GM23338 (cell line): ENCODE results near the gene AANAT. TPM values are rescaled to one million over a fixed set of nuclear protein-coding genes. Genes with fewer than 3 reads are reported as not detected.

Experiments used
- ATAC-seq: fragments of 200-7000 bp; cut with Tn5 transposase; 3 replicates; pipeline ENCODE4 v1.9.1; 2020
- DNase-seq: peaks from one replicate; pipeline ENCODE4 v3.0.0-alpha.2; 2015; ENCODE audit warnings: low spot score
- H2AFZ ChIP-seq: fragments of 200-600 bp; sonication (generic); 2 replicates; pipeline ENCODE4 v1.8.0; 2016; ENCODE audit warnings: antibody characterized with exemption, mild to moderate bottlenecking, moderate library complexity
- H3F3A ChIP-seq: fragments of 200-600 bp; sonication (generic); replicated peaks from 2 replicates; pipeline ENCODE4 v1.8.0; 2017; ENCODE audit warnings: antibody characterized with exemption, mixed run types, low read depth
- H3K27ac ChIP-seq: fragments of 200-600 bp; sonication (generic); 2 replicates; pipeline ENCODE4 v1.6.1; 2016; ENCODE audit warnings: low read depth
- H3K27me3 ChIP-seq: fragments of 200-600 bp; sonication (generic); 2 replicates; pipeline ENCODE4 v1.8.0; 2016; ENCODE audit warnings: mild to moderate bottlenecking, mixed run types, moderate library complexity; ENCODE audit not compliant: insufficient read depth
- H3K36me3 ChIP-seq: fragments of 200-600 bp; sonication (generic); 2 replicates; pipeline ENCODE4 v1.8.0; 2016; ENCODE audit warnings: mild to moderate bottlenecking; ENCODE audit not compliant: insufficient read depth
- H3K4me1 ChIP-seq: fragments of 200-600 bp; sonication (generic); 2 replicates; pipeline ENCODE4 v1.8.0; 2016; ENCODE audit warnings: mild to moderate bottlenecking, moderate library complexity; ENCODE audit not compliant: insufficient read depth
- H3K4me2 ChIP-seq: fragments of 200-600 bp; sonication (generic); 2 replicates; pipeline ENCODE4 v1.7.1; 2017; ENCODE audit warnings: mixed run types
- H3K4me3 ChIP-seq: fragments of 200-600 bp; sonication (generic); 2 replicates; pipeline ENCODE4 v1.6.1; 2016; ENCODE audit warnings: mixed run types
- H3K79me2 ChIP-seq: fragments of 200-600 bp; sonication (generic); replicated peaks from 2 replicates; pipeline ENCODE4 v1.8.0; 2017; ENCODE audit warnings: mild to moderate bottlenecking; ENCODE audit not compliant: insufficient read depth
- H3K9me2 ChIP-seq: fragments of 200-600 bp; sonication (generic); 2 replicates; pipeline ENCODE4 v1.8.0; 2017; ENCODE audit not compliant: insufficient read depth
- H4K20me1 ChIP-seq: fragments of 200-600 bp; sonication (generic); replicated peaks from 2 replicates; pipeline ENCODE4 v1.8.0; 2017; ENCODE audit warnings: mild to moderate bottlenecking; ENCODE audit not compliant: insufficient read depth
- H3K27ac Mint-ChIP-seq: 2 replicates; pipeline ENCODE4 v1.8.0; 2020; ENCODE audit warnings: inconsistent platforms, mild to moderate bottlenecking, moderate library complexity, mixed read lengths
- H3K27me3 Mint-ChIP-seq: 3 replicates; pipeline ENCODE4 v1.8.0; 2022; ENCODE audit warnings: low read depth, mild to moderate bottlenecking, moderate library complexity, mixed read lengths, inconsistent platforms; ENCODE audit not compliant: insufficient read depth, poor library complexity
- H3K36me3 Mint-ChIP-seq: 3 replicates; pipeline ENCODE4 v1.8.0; 2021; ENCODE audit warnings: low read depth, mild to moderate bottlenecking, inconsistent platforms, moderate library complexity, mixed read lengths
- H3K4me1 Mint-ChIP-seq: 3 replicates; pipeline ENCODE4 v1.8.0; 2020; ENCODE audit warnings: mild to moderate bottlenecking, inconsistent platforms, mixed read lengths
- H3K4me3 Mint-ChIP-seq: 3 replicates; pipeline ENCODE4 v1.8.0; 2021; ENCODE audit warnings: moderate library complexity, mild to moderate bottlenecking, inconsistent platforms, mixed read lengths
- H3K9me3 Mint-ChIP-seq: 3 replicates; pipeline ENCODE4 v1.8.0; 2020; ENCODE audit warnings: moderate library complexity, mild to moderate bottlenecking, inconsistent platforms, mixed read lengths
- CREB1 ChIP-seq: fragments of 250-450 bp; sonication (Bioruptor Pico); IDR thresholded peaks from 2 replicates; pipeline ENCODE4 v1.5.0; 2020; ENCODE audit warnings: low read depth, mild to moderate bottlenecking, moderate library complexity
- EZH2phosphoT487 ChIP-seq: fragments of 200-600 bp; sonication (generic); IDR thresholded peaks from one replicate; pipeline ENCODE4 v1.8.1; 2018; ENCODE audit warnings: antibody characterized with exemption; ENCODE audit not compliant: unreplicated experiment
- JUNB ChIP-seq: IDR thresholded peaks from one replicate; pipeline ENCODE4 v1.6.1; 2016; ENCODE audit warnings: antibody characterized with exemption; ENCODE audit not compliant: unreplicated experiment
- NANOG ChIP-seq: IDR thresholded peaks from 2 replicates; pipeline ENCODE4 v1.6.1; 2016; ENCODE audit warnings: antibody characterized with exemption, borderline replicate concordance
- POLR2AphosphoS5 ChIP-seq: IDR thresholded peaks from 2 replicates; pipeline ENCODE4 v1.6.1; 2016; ENCODE audit warnings: antibody characterized with exemption, low read depth
- ZNF331 ChIP-seq: fragments of 250-450 bp; sonication (Bioruptor Pico); IDR thresholded peaks from 2 replicates; pipeline ENCODE4 v1.5.0; 2020; ENCODE audit warnings: low read depth, mild to moderate bottlenecking, moderate library complexity
- ZNF462 ChIP-seq: fragments of 250-450 bp; sonication (Bioruptor Pico); IDR thresholded peaks from 2 replicates; pipeline ENCODE4 v1.5.0; 2020; ENCODE audit warnings: mild to moderate bottlenecking, moderate library complexity
- polyA plus RNA-seq: library from polyadenylated mRNA; unstranded; fragments of >200 nt; fragmentation: Nextera tagmentation; extraction: Ambion mirVana; gene quantifications from 2 replicates; pipeline ENCODE4 v1.2.1, GENCODE V29; 2016
- total RNA-seq: library from RNA; depleted of rRNA; stranded (reverse); fragments of >200 nt; shearing (Covaris generic); gene quantifications from 2 replicates; pipeline ENCODE4 v1.2.3, GENCODE V29; 2014
- TF ChIP-seq, protein P1 (sequence below): IDR thresholded peaks from 2 replicates; pipeline ENCODE4 v1.6.1; 2016; ENCODE audit warnings: antibody characterized with exemption
- TF ChIP-seq, protein P2 (sequence below), 2 experiments: fragments of 200-600 bp in 1 of 2; sonication (generic) in 1 of 2; conservative IDR thresholded peaks; 2 replicates each; pipeline versions ENCODE4 v1.5.1 to v1.6.1; 2016 to 2017; ENCODE audit warnings: antibody characterized with exemption in 2 of 2, low read depth in 2 of 2, mild to moderate bottlenecking in 2 of 2, moderate library complexity in 1 of 2

The AANAT gene
- total and polyA plus RNA-seq, 2 experiments from 2014 or later, result 0.28 to 1.0 TPM

DNA sequence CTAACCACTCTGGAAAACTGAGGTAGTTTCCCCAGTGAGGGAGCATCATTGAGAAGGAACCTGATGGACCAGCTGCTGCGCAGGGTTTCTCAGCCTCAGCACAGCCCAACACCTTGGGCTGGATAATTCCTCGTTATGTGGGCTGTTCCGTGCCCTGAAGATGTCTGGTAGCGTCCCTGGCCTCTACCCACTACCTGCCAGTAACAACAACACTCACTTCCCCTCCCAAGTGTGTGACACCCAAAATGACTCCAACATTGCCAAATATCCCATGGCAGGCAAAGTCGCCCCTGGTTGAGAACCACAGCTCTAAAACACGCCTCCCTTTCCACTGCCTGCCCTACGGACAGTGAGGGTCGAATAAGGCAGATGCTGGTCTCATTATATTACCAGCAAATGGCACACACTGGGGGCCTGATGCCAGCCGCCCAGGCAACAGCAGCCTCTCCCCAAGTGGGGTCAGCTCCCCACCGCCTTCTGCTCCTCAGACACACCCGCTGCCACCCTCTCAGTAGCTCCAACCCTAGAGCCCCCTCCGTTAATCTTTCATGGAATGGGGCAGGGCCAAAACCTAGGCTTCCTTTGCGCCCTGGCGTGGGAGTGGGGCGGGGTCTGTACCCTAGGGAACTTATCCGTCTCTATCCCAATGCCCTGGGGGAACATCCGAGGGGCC is 32.8 kb downstream of the AANAT start:
- H3K36me3 ChIP-seq, result no peaks in the 10 kb centered on the region
- peaks cover 3% of the 10 kb centered on the region; the same call in 1 of the 2 replicates for H3K79me2 ChIP-seq
- H2AFZ ChIP-seq, result no peak overlapping the region
- 0 out of 2 replicates have a peak, but pooled peaks cover 3% of the 10 kb centered on the region for H3F3A ChIP-seq
- DNase-seq (no peak), ATAC-seq (peak; percentile 2; the same call in 2 of the 3 replicates)
- Mint-ChIP-seq H3K9me3 (no peaks in the 10 kb centered on the region), H3K27me3 (peaks cover 22% of the 10 kb centered on the region), H3K36me3 (no peaks in the 10 kb centered on the region), H3K4me1 (peaks cover 54% of the 10 kb centered on the region), H3K4me3 (peak overlapping the region; percentile 80), H3K27ac (no peak overlapping the region)
- no peaks in the 10 kb centered on the region for H3K9me2 ChIP-seq
- H3K4me2 ChIP-seq, result peak overlapping the region; percentile 94
- H3K27ac ChIP-seq, result no peak overlapping the region
- no peaks in the 10 kb centered on the region; the same call in 1 of the 2 replicates for H4K20me1 ChIP-seq
- H3K27me3 ChIP-seq, result peaks cover 4% of the 10 kb centered on the region; the same call in 1 of the 2 replicates
- TF ChIP-seq, protein P1, sequence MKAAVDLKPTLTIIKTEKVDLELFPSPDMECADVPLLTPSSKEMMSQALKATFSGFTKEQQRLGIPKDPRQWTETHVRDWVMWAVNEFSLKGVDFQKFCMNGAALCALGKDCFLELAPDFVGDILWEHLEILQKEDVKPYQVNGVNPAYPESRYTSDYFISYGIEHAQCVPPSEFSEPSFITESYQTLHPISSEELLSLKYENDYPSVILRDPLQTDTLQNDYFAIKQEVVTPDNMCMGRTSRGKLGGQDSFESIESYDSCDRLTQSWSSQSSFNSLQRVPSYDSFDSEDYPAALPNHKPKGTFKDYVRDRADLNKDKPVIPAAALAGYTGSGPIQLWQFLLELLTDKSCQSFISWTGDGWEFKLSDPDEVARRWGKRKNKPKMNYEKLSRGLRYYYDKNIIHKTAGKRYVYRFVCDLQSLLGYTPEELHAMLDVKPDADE, result no peak
- no peak for TF ChIP-seq ZNF331
- TF ChIP-seq JUNB, result no peak
- TF ChIP-seq, protein P2, sequence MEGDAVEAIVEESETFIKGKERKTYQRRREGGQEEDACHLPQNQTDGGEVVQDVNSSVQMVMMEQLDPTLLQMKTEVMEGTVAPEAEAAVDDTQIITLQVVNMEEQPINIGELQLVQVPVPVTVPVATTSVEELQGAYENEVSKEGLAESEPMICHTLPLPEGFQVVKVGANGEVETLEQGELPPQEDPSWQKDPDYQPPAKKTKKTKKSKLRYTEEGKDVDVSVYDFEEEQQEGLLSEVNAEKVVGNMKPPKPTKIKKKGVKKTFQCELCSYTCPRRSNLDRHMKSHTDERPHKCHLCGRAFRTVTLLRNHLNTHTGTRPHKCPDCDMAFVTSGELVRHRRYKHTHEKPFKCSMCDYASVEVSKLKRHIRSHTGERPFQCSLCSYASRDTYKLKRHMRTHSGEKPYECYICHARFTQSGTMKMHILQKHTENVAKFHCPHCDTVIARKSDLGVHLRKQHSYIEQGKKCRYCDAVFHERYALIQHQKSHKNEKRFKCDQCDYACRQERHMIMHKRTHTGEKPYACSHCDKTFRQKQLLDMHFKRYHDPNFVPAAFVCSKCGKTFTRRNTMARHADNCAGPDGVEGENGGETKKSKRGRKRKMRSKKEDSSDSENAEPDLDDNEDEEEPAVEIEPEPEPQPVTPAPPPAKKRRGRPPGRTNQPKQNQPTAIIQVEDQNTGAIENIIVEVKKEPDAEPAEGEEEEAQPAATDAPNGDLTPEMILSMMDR (conservative IDR thresholded peaks at IDR 0.05; ENCODE audit: low read depth in 2 of 2), result no peak
- no peak for TF ChIP-seq POLR2AphosphoS5
- no peak for TF ChIP-seq EZH2phosphoT487
- no peak for TF ChIP-seq CREB1 (CRISPR knock-in tag)
- no peak for TF ChIP-seq ZNF462
- no peak for TF ChIP-seq NANOG
- peak overlapping the region; percentile 87 for H3K4me3 ChIP-seq
- peaks cover 25% of the 10 kb centered on the region; the same call in 1 of the 2 replicates for H3K4me1 ChIP-seq
